Suppressor macrophage treated with lipopolysaccharide for 4 hours (primary cell): ENCODE results near the gene UGT2A2.
A peak's percentile ranks its signal among the peaks of the same experiment; 100 is the strongest.
"Not testable (repeated sequence)": the region's sequence is repeated elsewhere in the genome, so short reads cannot be mapped to it uniquely, and the experiment has no call there.

Experiments
- DNase-seq: peaks from one replicate; pipeline ENCODE4 v3.0.0-alpha.2; 2020

The UGT2A2 gene

GRCh38 chr4:69639542-69639941 lies at the start of gene UGT2A2:
TSS of gene UGT2A2 (minus strand) at chr4:69639642. CDS start at chr4:69639640, 2 bp downstream.
- DNase-seq = no peak

DNA sequence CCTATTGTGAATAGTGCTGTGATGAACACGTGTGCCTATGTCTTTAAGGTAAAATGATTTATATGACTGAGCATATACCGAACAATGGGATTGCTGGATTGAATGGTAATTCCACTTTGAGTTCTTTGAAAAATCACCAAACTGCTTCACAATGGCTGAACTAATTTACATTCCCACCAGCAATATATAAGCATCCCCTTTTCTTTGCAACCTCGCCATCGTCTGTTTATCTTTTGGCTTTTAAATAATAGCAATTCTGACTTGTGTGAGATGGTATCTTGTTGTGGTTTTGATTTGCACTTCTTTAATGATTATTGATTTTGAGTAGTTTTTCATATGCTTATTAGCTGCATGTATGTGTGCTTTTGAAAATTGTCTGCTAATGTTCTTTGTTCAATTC lies 45.4 kb upstream of the UGT2A2 start:
- no peak for DNase-seq

GRCh38 chr4:69668680-69669079 lies 29.2 kb upstream of the UGT2A2 start:
- no peak for DNase-seq

GRCh38 chr4:69664009-69664408 lies 24.6 kb upstream of the UGT2A2 start:
- DNase-seq = not testable (repeated sequence)

- DNase-seq = not testable (repeated sequence)
Observed at GRCh38 chr4:69661130-69661803, 21.8 kb upstream of the UGT2A2 start.

DNA sequence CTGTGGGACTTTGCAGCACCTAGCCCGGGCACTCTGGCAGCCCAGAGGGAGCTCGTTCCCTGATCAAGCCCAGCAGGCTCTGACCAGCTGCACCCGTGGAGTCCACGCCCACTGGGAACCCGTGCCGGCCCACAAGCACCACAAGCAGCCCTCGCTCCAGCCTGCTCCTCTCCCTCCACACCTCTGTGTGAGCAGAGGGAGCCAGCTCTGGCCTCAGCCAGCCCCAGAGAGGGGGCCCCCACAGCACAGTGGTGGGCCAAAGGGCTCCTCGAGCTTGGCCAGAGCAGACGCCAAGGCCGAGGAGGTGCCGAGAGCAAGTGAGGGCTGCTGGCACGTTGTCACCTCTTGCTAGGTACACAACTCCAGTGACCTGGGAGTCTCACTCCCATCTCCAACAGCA lies 18.7 kb upstream of the UGT2A2 start:
- no peak for DNase-seq

DNA sequence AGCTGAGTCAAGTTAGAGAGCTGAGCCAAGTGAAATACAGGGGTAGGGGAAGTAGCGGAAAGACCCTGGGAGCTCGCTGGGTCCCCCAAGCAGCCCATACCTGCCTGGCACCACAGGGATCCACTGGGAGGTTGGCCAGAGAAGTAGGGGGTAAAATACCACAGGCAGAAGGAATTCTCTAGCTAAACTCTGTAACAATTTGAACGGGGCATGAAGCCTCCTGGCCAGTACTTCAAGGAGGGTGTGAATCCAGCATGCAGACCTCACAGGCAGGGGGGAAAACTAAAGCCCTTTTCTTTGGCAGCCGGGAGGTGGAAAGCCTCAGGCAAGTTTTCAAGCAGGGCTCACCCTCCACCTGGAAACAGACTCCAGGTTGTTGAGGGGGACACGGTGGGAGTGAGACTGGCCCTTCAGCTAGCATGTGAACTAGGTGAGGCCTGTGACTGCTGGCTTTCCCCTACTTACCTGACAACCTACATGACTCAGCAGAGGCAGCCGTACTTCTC lies 17.3 kb upstream of the UGT2A2 start:
- no peak for DNase-seq

- DNase-seq = no peak
Observed at GRCh38 chr4:69653147-69653546, 13.7 kb upstream of the UGT2A2 start, which contains the start of gene UGT2A1. TSS of gene UGT2A1 (minus strand) at chr4:69653247. CDS start at chr4:69647644, 5,603 bp downstream.

GRCh38 chr4:69650872-69651271 lies 11.4 kb upstream of the UGT2A2 start:
- no peak for DNase-seq

DNA sequence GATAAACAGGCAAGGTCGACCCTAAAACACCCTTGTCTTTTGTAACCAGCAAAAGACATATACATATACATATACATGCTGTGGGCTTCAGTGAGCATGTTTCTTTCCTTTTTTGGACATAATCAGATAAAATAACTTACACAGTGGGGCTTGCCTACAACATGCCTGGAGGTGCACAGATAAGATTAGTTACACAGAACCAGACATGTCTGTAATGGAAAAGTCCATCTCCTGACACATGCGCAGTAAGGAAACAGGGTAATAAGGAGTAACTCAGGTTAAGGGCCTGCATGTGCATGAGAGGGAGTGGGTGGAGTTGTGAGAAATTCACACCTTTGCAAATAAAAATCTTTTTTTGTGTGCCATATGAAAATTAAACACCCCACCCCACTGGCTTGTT lies 10.2 kb upstream of the UGT2A2 start:
- DNase-seq = no peak

DNA sequence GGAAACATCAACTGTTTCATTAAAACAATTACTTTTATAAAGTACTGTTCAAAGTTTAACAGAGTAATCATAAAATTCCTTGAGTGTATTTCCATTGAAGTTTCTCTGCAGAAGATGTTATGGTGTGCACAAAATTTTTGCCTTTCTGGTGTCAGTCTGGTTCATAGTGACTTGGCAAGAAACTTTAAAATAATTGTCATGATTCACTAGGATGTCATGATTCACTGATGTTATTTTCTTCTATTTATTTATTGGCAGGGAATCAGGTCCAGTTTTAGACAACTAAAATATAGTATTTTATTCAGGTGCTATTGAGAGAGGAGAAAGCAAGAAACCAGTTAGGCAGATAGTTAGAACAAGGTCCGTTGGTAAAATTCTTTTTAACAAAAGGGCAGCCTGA lies 9.8 kb upstream of the UGT2A2 start:
- DNase-seq = no peak

DNA sequence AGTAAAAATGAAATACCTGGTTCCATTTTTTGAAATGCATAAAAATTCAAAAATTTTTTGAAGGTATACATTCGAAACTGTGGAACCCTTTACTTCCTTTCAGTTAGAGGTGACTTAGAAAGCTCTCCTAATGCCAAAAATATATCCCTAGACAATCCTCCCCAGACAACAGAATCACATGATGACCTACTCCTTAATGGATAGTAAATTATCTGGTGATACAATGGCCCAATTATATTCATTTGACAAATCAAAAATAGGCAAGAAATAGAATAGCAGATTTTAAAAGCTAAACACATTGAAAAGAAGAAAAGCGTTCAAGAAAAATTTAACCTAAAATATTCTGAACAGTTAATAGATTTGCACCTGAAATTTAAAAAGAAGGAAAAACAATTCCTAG lies 3.5 kb upstream of the UGT2A2 start:
- no peak for DNase-seq

DNA sequence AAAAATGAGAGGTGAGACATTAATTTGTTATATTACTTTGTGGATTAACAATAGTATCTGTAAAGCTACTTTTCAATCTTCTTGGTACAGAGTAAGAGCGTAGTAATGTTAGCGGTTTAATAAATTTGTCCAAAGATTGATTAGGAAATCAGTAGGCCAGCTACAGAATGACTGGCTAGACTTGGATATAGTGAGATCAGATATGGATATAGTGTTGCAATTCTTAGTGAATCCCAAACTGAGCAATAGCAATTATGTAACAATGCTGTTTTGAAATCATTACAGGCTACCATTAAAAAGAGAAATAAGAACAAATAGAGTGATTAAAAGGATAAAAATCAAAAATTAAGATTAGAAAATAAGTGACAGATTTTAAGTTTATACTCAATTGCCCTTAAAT lies 847 bp upstream of the UGT2A2 start:
- DNase-seq = no peak

DNA sequence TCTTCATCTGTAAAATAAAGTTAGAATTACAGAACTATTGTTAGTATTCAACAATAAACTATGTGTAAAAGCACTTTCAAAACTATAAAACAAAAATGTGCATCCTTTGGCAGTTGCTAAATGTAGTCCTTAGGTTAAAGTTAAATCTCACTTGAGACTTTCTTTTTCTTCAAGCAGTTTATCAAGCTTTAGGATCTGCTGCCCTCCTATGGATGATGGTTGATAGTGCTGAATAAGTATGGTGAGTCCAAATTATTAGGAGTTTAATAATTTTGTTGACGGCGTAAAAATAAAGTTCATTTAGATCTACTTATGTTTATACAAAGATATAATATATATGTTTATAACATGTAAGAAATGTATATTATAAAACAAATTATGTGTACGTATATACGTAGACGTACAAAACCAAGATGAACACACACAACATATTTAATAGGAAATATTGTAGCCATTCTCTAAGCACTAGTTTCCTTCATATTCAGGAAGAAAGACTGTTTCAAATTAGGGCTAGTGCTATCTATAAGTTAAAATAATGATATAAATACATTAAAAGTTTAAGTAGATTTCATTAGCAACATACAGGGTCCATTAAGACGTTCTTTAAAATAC lies 22.3 kb downstream of the UGT2A2 start:
- DNase-seq = peak; percentile 2

GRCh38 chr4:69610484-69610883 lies 29.0 kb downstream of the UGT2A2 start:
- no peak for DNase-seq

DNA sequence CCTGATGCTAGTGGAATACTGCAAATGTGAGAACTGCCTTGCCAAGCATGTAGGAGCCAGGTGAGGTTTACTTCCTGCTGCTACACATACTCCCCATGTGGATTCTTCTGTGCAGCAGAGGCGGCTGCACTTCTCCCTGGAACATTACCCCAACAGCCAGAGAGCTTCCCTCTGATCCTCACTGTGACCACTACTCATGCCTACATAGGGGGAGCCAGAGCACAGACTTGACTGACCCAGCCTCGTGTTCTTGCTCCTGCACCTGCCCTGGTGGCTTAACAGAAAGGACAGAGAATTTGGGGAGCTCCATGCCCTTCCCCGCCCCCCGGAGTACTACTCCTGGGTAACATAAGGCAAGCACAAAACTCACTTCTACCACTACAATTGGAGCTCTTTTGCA lies 38.4 kb downstream of the UGT2A2 start:
- DNase-seq = no peak

DNA sequence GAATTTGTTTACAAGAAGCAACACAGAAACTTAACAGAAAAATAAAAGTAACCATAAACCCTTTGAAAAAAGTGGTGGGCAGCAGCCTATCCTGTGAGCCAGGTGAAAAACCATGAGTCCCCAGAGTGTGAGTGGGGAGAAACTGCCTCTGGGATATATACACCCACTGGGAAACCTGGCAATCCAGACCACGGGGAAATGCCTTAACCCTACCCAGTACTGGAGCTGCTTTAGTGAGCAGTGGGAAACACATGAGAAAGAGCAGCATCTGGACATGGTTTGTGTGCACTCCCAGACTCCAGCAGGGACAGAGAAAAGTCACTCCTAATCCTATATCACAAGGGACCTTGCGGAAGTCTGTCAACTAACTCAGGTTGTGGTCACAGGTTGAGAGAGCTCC lies 39.4 kb downstream of the UGT2A2 start:
- no peak for DNase-seq

DNA sequence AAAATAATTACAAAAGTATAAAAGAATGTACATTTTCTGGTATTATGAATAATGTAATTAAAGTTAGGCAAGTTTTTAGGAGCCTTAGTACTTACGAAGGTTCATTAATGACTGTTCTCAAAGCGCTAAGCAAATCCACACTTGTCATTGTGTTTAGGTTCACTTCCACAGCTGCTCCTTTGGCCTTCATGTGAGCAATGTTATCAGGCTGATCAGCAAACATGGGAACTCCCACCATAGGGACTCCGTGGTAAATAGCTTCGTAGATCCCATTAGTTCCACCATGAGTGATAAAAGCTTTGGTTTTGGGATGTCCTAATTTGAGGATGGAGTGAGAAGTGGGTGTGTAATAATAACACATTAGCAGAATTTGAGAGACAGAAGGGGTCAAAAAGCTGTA lies 45.1 kb downstream of the UGT2A2 start:
- no peak for DNase-seq

- no peak for DNase-seq
Observed at GRCh38 chr4:69591364-69591763, 48.1 kb downstream of the UGT2A2 start.

DNA sequence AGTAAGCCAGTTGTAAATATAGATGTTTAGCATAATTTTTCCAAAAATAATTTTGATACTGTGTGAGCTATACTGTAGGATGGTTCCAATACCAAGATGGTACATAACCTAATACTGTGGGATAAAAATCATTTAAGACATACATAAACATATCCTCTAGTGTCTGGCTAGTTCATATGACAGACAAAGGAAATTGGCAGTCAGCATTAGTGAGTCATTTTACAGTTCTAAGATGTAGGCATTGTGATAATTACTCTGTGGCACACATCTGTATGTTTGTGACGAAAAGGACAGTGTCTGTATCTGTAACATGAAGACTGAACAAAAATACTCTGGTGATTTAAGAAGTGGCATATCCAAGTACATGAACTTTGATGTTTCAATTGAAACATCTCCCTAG lies 49.6 kb downstream of the UGT2A2 start:
- no peak for DNase-seq

- DNase-seq = no peak
Observed at GRCh38 chr4:69584135-69584534, 55.3 kb downstream of the UGT2A2 start.

DNA sequence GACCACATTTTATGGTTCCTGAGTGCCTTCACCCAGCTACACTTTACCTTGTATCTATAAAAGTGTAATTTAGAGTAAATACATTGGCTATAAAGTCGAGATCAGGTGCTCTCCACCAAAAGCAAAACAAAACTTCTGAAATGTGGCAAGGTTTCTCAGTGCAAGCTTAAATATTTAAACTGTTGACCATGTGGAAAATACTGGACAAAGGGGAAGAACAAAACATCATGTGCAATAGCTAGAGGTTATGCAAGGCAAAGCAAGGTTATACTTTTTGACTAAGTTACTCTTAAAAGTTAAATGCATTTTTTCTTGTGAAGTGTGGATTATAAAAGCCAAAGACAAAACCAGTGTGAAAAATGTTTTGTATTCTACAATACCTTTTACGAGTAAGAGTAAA lies 55.9 kb downstream of the UGT2A2 start:
- DNase-seq = no peak

GRCh38 chr4:69577245-69577644 lies 62.2 kb downstream of the UGT2A2 start:
- DNase-seq = no peak

GRCh38 chr4:69576251-69576877 lies 63.1 kb downstream of the UGT2A2 start:
- DNase-seq = no peak
